Progenitor cell of endocrine pancreas (in vitro differentiated cells): ENCODE results near the gene FAM209B. TPM values are rescaled to one million over a fixed set of nuclear protein-coding genes. Genes with fewer than 3 reads are reported as not detected.

Experiments
- DNase-seq: peaks from one replicate; pipeline ENCODE4 v3.0.0; 2021; ENCODE audit warnings: low spot score; ENCODE audit not compliant: unreplicated experiment
- H3K27ac Mint-ChIP-seq: 2 replicates; pipeline ENCODE4 v1.8.0; 2021; ENCODE audit warnings: mild to moderate bottlenecking, moderate library complexity, mixed read lengths
- H3K27me3 Mint-ChIP-seq: 2 replicates; pipeline ENCODE4 v1.8.0; 2021; ENCODE audit warnings: mixed read lengths
- H3K36me3 Mint-ChIP-seq: 2 replicates; pipeline ENCODE4 v1.8.0; 2022; ENCODE audit warnings: mixed read lengths; ENCODE audit not compliant: insufficient read depth
- H3K4me1 Mint-ChIP-seq: 2 replicates; pipeline ENCODE4 v1.8.0; 2021; ENCODE audit warnings: low read depth, mixed read lengths
- H3K4me3 Mint-ChIP-seq: 2 replicates; pipeline ENCODE4 v1.8.0; 2021; ENCODE audit warnings: low read depth, mild to moderate bottlenecking, moderate library complexity, mixed read lengths
- H3K9me3 Mint-ChIP-seq: 2 replicates; pipeline ENCODE4 v1.8.0; 2021; ENCODE audit warnings: low read depth, mixed read lengths
- CTCF ChIP-seq: fragments of 200-600 bp; sonication (generic); IDR thresholded peaks from one replicate; pipeline ENCODE4 v1.5.0; 2021; ENCODE audit warnings: antibody characterized with exemption, mild to moderate bottlenecking; ENCODE audit not compliant: unreplicated experiment
- total RNA-seq: library from RNA; stranded (reverse); gene quantifications from 2 replicates; pipeline ENCODE4 v1.2.1, GENCODE V29; 2021

FAM209B gene
- total RNA-seq, 1 donor from 2014 or later, result not detected

- no peak for DNase-seq
- H3K27ac Mint-ChIP-seq, result no peak overlapping the region
- no peaks in the 10 kb centered on the region for H3K9me3 Mint-ChIP-seq
- peaks cover 9% of the 10 kb centered on the region for H3K27me3 Mint-ChIP-seq
- TF ChIP-seq CTCF, result no peak
- H3K4me1 Mint-ChIP-seq, result no peaks in the 10 kb centered on the region
- no peaks in the 10 kb centered on the region for H3K36me3 Mint-ChIP-seq
- H3K4me3 Mint-ChIP-seq, result no peak overlapping the region
These were observed 40.9 kb downstream of the FAM209B start for GRCh38 chr20:56573986-56574385.

GRCh38 chr20:56574531-56575142 is 41.6 kb downstream of the FAM209B start:
- Mint-ChIP-seq H3K27me3 (peaks cover 9% of the 10 kb centered on the region), H3K9me3 (no peaks in the 10 kb centered on the region), H3K27ac (no peak overlapping the region), H3K4me1 (no peaks in the 10 kb centered on the region), H3K36me3 (no peaks in the 10 kb centered on the region), H3K4me3 (no peak overlapping the region)
- no peak for TF ChIP-seq CTCF
- no peak for DNase-seq

DNA sequence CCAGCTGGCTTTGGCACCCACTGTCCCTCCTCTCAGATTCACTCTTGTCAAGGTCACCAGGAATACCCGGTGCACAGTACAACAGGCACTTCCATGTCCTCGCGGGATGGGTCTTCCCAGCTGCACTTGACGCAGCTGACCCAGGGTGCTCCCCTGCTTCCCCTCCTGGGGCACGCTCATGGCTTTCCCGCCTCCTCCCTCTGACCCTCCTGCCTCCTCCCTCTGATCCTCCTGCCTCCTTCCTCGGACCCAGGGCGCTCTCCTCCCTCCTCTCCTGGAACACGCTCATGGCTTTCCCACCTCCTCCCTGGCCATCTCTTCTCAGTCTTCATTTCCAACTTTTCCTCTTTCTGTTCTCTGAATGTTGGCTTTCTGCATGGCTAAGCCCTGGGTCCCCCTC is 42.1 kb downstream of the FAM209B start:
- no peaks in the 10 kb centered on the region for H3K36me3 Mint-ChIP-seq
- H3K27ac Mint-ChIP-seq, result no peak overlapping the region
- no peaks in the 10 kb centered on the region for H3K4me1 Mint-ChIP-seq
- DNase-seq, result no peak
- no peak for TF ChIP-seq CTCF
- no peak overlapping the region for H3K4me3 Mint-ChIP-seq
- no peaks in the 10 kb centered on the region for H3K9me3 Mint-ChIP-seq
- peaks cover 9% of the 10 kb centered on the region for H3K27me3 Mint-ChIP-seq

DNA sequence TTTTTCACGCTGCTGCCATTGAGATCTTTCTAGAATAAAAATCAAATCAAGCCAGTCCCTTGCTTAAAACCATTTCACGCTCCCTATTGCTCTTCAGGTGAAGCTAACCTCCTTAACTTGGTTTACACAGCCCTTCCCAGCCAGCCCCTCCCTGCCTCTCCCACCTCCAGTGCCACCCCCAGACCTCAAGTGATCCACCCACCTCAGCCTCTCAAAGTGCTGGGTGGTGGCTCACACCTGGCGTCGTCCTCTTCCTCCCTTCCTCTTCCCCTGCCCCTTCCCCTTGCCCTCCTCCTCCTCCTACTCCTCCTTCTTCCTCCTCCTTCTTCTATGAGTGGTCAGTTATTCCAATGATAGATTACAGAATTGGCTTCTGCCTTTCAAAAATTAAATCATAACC is 42.9 kb downstream of the FAM209B start:
- Mint-ChIP-seq H3K27ac (no peak overlapping the region), H3K9me3 (no peaks in the 10 kb centered on the region), H3K4me3 (no peak overlapping the region), H3K4me1 (no peaks in the 10 kb centered on the region), H3K27me3 (peaks cover 9% of the 10 kb centered on the region), H3K36me3 (no peaks in the 10 kb centered on the region)
- no peak for TF ChIP-seq CTCF
- DNase-seq, result no peak

DNA sequence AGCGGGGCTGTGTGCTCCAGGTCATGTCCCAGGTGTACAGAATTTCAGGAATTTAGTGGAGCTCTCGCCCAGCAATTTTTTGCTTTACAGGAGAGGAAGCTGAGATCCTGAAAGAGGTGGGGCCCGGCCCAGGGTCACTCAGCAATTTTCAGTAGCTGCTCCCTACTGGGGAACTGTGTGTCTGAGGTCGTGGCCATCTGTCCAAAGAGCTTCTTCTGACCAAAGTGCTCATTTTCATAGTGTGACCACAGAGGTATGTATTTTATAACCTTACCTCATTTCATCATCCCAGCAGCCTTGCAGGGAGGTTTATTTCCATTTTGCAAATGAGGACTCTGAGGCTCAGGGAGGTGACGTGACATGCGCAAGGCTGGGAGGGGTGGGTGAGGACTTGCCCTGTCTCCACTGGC is 46.3 kb downstream of the FAM209B start:
- Mint-ChIP-seq H3K4me1 (no peaks in the 10 kb centered on the region), H3K9me3 (no peaks in the 10 kb centered on the region), H3K4me3 (no peak overlapping the region), H3K27me3 (peaks cover 12% of the 10 kb centered on the region), H3K27ac (no peak overlapping the region), H3K36me3 (no peaks in the 10 kb centered on the region)
- TF ChIP-seq CTCF, result no peak
- no peak for DNase-seq
